Neural progenitor cell (in vitro differentiated cells): ENCODE results near the gene ACTRT2. TPM values are rescaled to one million over a fixed set of nuclear protein-coding genes. Genes with fewer than 3 reads are reported as not detected.

Experiments
- DNase-seq: peaks from one replicate; pipeline ENCODE4 v3.0.0-alpha.2; 2016; ENCODE audit warnings: low spot score
- H2AFZ ChIP-seq: fragments of 200-600 bp; sonication (generic); replicated peaks from 2 replicates; pipeline ENCODE4 v1.6.1; 2016; ENCODE audit warnings: antibody characterized with exemption
- H3F3A ChIP-seq: fragments of 200-600 bp; sonication (generic); 2 replicates; pipeline ENCODE4 v1.6.1; 2016; ENCODE audit warnings: antibody characterized with exemption, low read depth
- H3K27ac ChIP-seq: fragments of 200-600 bp; sonication (generic); 2 replicates; pipeline ENCODE4 v1.5.1; 2016; ENCODE audit warnings: mild to moderate bottlenecking
- H3K27me3 ChIP-seq: fragments of 200-600 bp; sonication (generic); 2 replicates; pipeline ENCODE4 v1.6.1; 2016; ENCODE audit warnings: mild to moderate bottlenecking, moderate library complexity
- H3K36me3 ChIP-seq: fragments of 200-600 bp; sonication (generic); 2 replicates; pipeline ENCODE4 v1.5.1; 2016
- H3K4me1 ChIP-seq: fragments of 200-600 bp; sonication (generic); 2 replicates; pipeline ENCODE4 v1.6.1; 2016; ENCODE audit warnings: mixed run types
- H3K4me2 ChIP-seq: fragments of 200-600 bp; sonication (generic); 2 replicates; pipeline ENCODE4 v1.6.1; 2016
- H3K4me3 ChIP-seq: fragments of 200-600 bp; sonication (generic); 2 replicates; pipeline ENCODE4 v1.5.1; 2016
- H3K79me2 ChIP-seq: fragments of 200-600 bp; sonication (generic); 2 replicates; pipeline ENCODE4 v1.6.1; 2016; ENCODE audit warnings: low read depth
- H3K9ac ChIP-seq: fragments of 200-600 bp; sonication (generic); 2 replicates; pipeline ENCODE4 v1.6.1; 2016
- H3K9me3 ChIP-seq: fragments of 200-600 bp; sonication (generic); 2 replicates; pipeline ENCODE4 v1.5.1; 2016; ENCODE audit warnings: low read depth
- H4K20me1 ChIP-seq: fragments of 200-600 bp; sonication (generic); 2 replicates; pipeline ENCODE4 v1.6.1; 2016; ENCODE audit warnings: low read depth
- H3K27ac Mint-ChIP-seq: 3 replicates; pipeline ENCODE4 v1.8.0; 2021; ENCODE audit warnings: mixed read lengths
- H3K27me3 Mint-ChIP-seq: 2 replicates; pipeline ENCODE4 v1.8.0; 2022; ENCODE audit warnings: low read depth, mild to moderate bottlenecking, inconsistent platforms, moderate library complexity, mixed read lengths; ENCODE audit not compliant: insufficient read depth
- H3K36me3 Mint-ChIP-seq: 3 replicates; pipeline ENCODE4 v1.8.0; 2021; ENCODE audit warnings: mixed read lengths
- H3K4me1 Mint-ChIP-seq: 3 replicates; pipeline ENCODE4 v1.8.0; 2021; ENCODE audit warnings: mixed read lengths
- H3K4me3 Mint-ChIP-seq: 3 replicates; pipeline ENCODE4 v1.8.0; 2021; ENCODE audit warnings: mild to moderate bottlenecking, moderate library complexity, mixed read lengths
- H3K9me3 Mint-ChIP-seq: 3 replicates; pipeline ENCODE4 v1.8.0; 2020; ENCODE audit warnings: mixed read lengths
- CTCF ChIP-seq: fragments of 200-600 bp; sonication (generic); IDR thresholded peaks from 2 replicates; pipeline ENCODE4 v1.5.1; 2017; ENCODE audit warnings: antibody characterized with exemption, mild to moderate bottlenecking
- EZH2 ChIP-seq: fragments of 200-600 bp; sonication (generic); IDR thresholded peaks from 2 replicates; pipeline ENCODE4 v1.6.1; 2017; ENCODE audit warnings: antibody characterized with exemption, mild to moderate bottlenecking, moderate library complexity
- EZH2phosphoT487 ChIP-seq: fragments of 200-600 bp; sonication (generic); IDR thresholded peaks from 2 replicates; pipeline ENCODE4 v1.6.1; 2017; ENCODE audit warnings: antibody characterized with exemption
- total RNA-seq: library from RNA; depleted of rRNA; stranded (reverse); fragments of >200 nt; gene quantifications from 2 replicates; pipeline ENCODE4 v1.2.3, GENCODE V29; 2015; ENCODE audit warnings: low replicate concordance

ACTRT2 gene
- total RNA-seq, 1 donor from 2014 or later, result not detected

- H3K27me3 Mint-ChIP-seq, result peaks cover 5% of the 10 kb centered on the region
- Histone ChIP-seq H3K27me3 (no peaks in the 10 kb centered on the region), H3F3A (no peaks in the 10 kb centered on the region), H3K9me3 (no peaks in the 10 kb centered on the region), H3K36me3 (no peaks in the 10 kb centered on the region), H3K27ac (no peak overlapping the region), H3K9ac (no peak overlapping the region), H3K4me3 (no peak overlapping the region), H4K20me1 (no peaks in the 10 kb centered on the region), H3K4me2 (no peak overlapping the region), H2AFZ (no peak overlapping the region), H3K79me2 (no peaks in the 10 kb centered on the region), H3K4me1 (no peaks in the 10 kb centered on the region)
- no peak overlapping the region for H3K27ac Mint-ChIP-seq
- H3K36me3 Mint-ChIP-seq, result no peaks in the 10 kb centered on the region
- H3K4me3 Mint-ChIP-seq, result no peak overlapping the region
- DNase-seq, result no peak
- TF ChIP-seq CTCF, result no peak
- no peak for TF ChIP-seq EZH2phosphoT487
- no peak for TF ChIP-seq EZH2
- H3K9me3 Mint-ChIP-seq, result no peaks in the 10 kb centered on the region
- peaks cover 3% of the 10 kb centered on the region for H3K4me1 Mint-ChIP-seq
These were observed 4.9 kb downstream of the ACTRT2 start for GRCh38 chr1:3026124-3026523.

GRCh38 chr1:3026581-3027391 lies 5.5 kb downstream of the ACTRT2 start:
- Mint-ChIP-seq H3K4me1 (no peaks in the 10 kb centered on the region), H3K27ac (no peak overlapping the region), H3K27me3 (peaks cover 5% of the 10 kb centered on the region), H3K9me3 (no peaks in the 10 kb centered on the region), H3K36me3 (no peaks in the 10 kb centered on the region), H3K4me3 (no peak overlapping the region)
- H4K20me1 ChIP-seq, result no peaks in the 10 kb centered on the region
- H3K9ac ChIP-seq, result no peak overlapping the region
- no peak overlapping the region for H3K27ac ChIP-seq
- H3K4me2 ChIP-seq, result no peak overlapping the region
- no peaks in the 10 kb centered on the region for H3K27me3 ChIP-seq
- H3K9me3 ChIP-seq, result no peaks in the 10 kb centered on the region
- no peak overlapping the region for H3K4me3 ChIP-seq
- no peaks in the 10 kb centered on the region for H3K79me2 ChIP-seq
- no peaks in the 10 kb centered on the region for H3F3A ChIP-seq
- H3K4me1 ChIP-seq, result no peaks in the 10 kb centered on the region
- no peaks in the 10 kb centered on the region for H3K36me3 ChIP-seq
- no peak for DNase-seq
- TF ChIP-seq EZH2, result no peak
- TF ChIP-seq CTCF, result no peak
- TF ChIP-seq EZH2phosphoT487, result no peak
- H2AFZ ChIP-seq, result no peak overlapping the region

GRCh38 chr1:3027611-3028371 lies 6.5 kb downstream of the ACTRT2 start:
- no peak overlapping the region for H3K4me3 Mint-ChIP-seq
- no peaks in the 10 kb centered on the region for H3K9me3 Mint-ChIP-seq

More at GRCh38 chr1:3027611-3028371, 6.5 kb downstream of the ACTRT2 start:
- Histone ChIP-seq H3K4me1 (no peaks in the 10 kb centered on the region), H3K27me3 (no peaks in the 10 kb centered on the region), H3K36me3 (no peaks in the 10 kb centered on the region), H3K4me3 (no peak overlapping the region), H4K20me1 (no peaks in the 10 kb centered on the region), H3F3A (no peaks in the 10 kb centered on the region), H3K79me2 (no peaks in the 10 kb centered on the region), H3K9me3 (no peaks in the 10 kb centered on the region), H2AFZ (no peak overlapping the region), H3K9ac (no peak overlapping the region), H3K27ac (no peak overlapping the region), H3K4me2 (no peak overlapping the region)
- H3K27ac Mint-ChIP-seq, result no peak overlapping the region
- H3K4me1 Mint-ChIP-seq, result no peaks in the 10 kb centered on the region
- no peak for DNase-seq
- no peaks in the 10 kb centered on the region for H3K36me3 Mint-ChIP-seq
- H3K27me3 Mint-ChIP-seq, result peaks cover 5% of the 10 kb centered on the region
- TF ChIP-seq CTCF (no peak), EZH2 (no peak), EZH2phosphoT487 (no peak)
